NCI-H345 treated with DMSO at 0.1 percent for 48 hours (cell line): Measurements from ENCODE around the gene RESP18.
"Not testable (repeated sequence)": the region's sequence is repeated elsewhere in the genome, so short reads cannot be mapped to it uniquely, and the experiment has no call there.

ENCODE experiments used
- DNase-seq: peaks from one replicate; lab custom pipeline; 2025; ENCODE audit not compliant: unreplicated experiment; lab: John Stamatoyannopoulos, UW

Gene RESP18

GRCh38 chr2:219325657-219326315 is 6.8 kb downstream of the RESP18 start:
- no peak for DNase-seq

GRCh38 chr2:219325136-219325535 is 7.4 kb downstream of the RESP18 start:
- no peak for DNase-seq

- no peak for DNase-seq
Measured at GRCh38 chr2:219323434-219323833, 9.1 kb downstream of the RESP18 start.

GRCh38 chr2:219314804-219315468 is 17.6 kb downstream of the RESP18 start:
- no peak for DNase-seq

- not testable (repeated sequence) for DNase-seq
Measured at GRCh38 chr2:219312683-219313263, 19.8 kb downstream of the RESP18 start.

- peak; percentile 58 for DNase-seq
Measured at GRCh38 chr2:219309278-219309677, 23.3 kb downstream of the RESP18 start, which contains the start of gene PTPRN. TSS of gene PTPRN (minus strand) at chr2:219309401. CDS start at chr2:219309332, 69 bp downstream.

- no peak for DNase-seq
Measured at GRCh38 chr2:219308142-219309101, 24.1 kb downstream of the RESP18 start.

- no peak for DNase-seq
Measured at GRCh38 chr2:219306047-219306446, 26.5 kb downstream of the RESP18 start.

GRCh38 chr2:219304223-219304622 is 28.3 kb downstream of the RESP18 start:
- no peak for DNase-seq

GRCh38 chr2:219302412-219302968 is 30.1 kb downstream of the RESP18 start:
- no peak for DNase-seq

GRCh38 chr2:219300022-219300421 is 32.5 kb downstream of the RESP18 start:
- DNase-seq, result no peak

- no peak for DNase-seq
Measured at GRCh38 chr2:219299372-219299760, 33.2 kb downstream of the RESP18 start.

- peak; percentile 63 for DNase-seq
Measured at GRCh38 chr2:219298759-219299371, 33.7 kb downstream of the RESP18 start.

- DNase-seq, result no peak
Measured at GRCh38 chr2:219297766-219298456, 34.6 kb downstream of the RESP18 start.

- DNase-seq, result no peak
Measured at GRCh38 chr2:219296631-219297391, 35.7 kb downstream of the RESP18 start.

GRCh38 chr2:219296142-219296541 is 36.4 kb downstream of the RESP18 start:
- no peak for DNase-seq

- DNase-seq, result peak; percentile 75
Measured at GRCh38 chr2:219294356-219295351, 37.9 kb downstream of the RESP18 start.

- no peak for DNase-seq
Measured at GRCh38 chr2:219293736-219294231, 38.8 kb downstream of the RESP18 start.
